ENCODE data around the gene LRRN2. TPM values are rescaled to one million over a fixed set of nuclear protein-coding genes. Genes with fewer than 3 reads are reported as not detected.
A peak's percentile ranks its signal among the peaks of the same experiment; 100 is the strongest.

LRRN2 gene
- total RNA-seq, 1 experiment from 2014 or later = 5.0 TPM

GRCh38 chr1:204575221-204576190, 110.0 kb downstream of the LRRN2 start:
- Histone ChIP-seq H3K9me2 (replicated peaks; ENCODE audit: low read length) (no peaks in the 10 kb centered on the region), H3K27me3 (ENCODE audit: low read length) (no peaks in the 10 kb centered on the region), H4K20me1 (ENCODE audit: low read length) (no peaks in the 10 kb centered on the region), H3K79me2 (ENCODE audit: low read length) (no peaks in the 10 kb centered on the region), H3K9me3 (ENCODE audit: low read length) (peaks cover 1% of the 10 kb centered on the region), H3F3A (ENCODE audit: low read length, unreplicated experiment) (peaks cover 24% of the 10 kb centered on the region), H3K27ac (ENCODE audit: low read length) (0 out of 2 replicates have a peak overlapping the region, but pooled peaks have one; percentile 89), H2AFZ (ENCODE audit: low read length) (no peak overlapping the region), H3K4me3 (ENCODE audit: low read length) (no peak overlapping the region), H3K9ac (ENCODE audit: low read length) (no peak overlapping the region), H3K4me1 (ENCODE audit: insufficient read depth, low read length) (peaks cover 53% of the 10 kb centered on the region), H3K4me2 (ENCODE audit: low read length) (no peak overlapping the region), H3K36me3 (ENCODE audit: low read depth, low read length) (peaks cover under 1% of the 10 kb centered on the region)
- ATAC-seq (no peak), DNase-seq (no peak)
- BruUV-seq (replicated peaks) = no TSS peak
- ChIA-PET POLR2A (ENCODE audit: unreplicated experiment) (no interaction called here), CTCF (interaction anchor here (0.5 kb wide), 1 partner anchor 154 kb away, joined by 3 read pairs; no protein-coding TSS in a partner anchor)
- TF ChIP-seq EZH2phosphoT487 (IDR thresholded peaks at IDR 0.05; ENCODE audit: borderline replicate concordance, low read length) (no peak), EZH2 (IDR thresholded peaks at IDR 0.05; ENCODE audit: low read length, unreplicated experiment) (no peak)
- TF ChIP-seq, protein P1, sequence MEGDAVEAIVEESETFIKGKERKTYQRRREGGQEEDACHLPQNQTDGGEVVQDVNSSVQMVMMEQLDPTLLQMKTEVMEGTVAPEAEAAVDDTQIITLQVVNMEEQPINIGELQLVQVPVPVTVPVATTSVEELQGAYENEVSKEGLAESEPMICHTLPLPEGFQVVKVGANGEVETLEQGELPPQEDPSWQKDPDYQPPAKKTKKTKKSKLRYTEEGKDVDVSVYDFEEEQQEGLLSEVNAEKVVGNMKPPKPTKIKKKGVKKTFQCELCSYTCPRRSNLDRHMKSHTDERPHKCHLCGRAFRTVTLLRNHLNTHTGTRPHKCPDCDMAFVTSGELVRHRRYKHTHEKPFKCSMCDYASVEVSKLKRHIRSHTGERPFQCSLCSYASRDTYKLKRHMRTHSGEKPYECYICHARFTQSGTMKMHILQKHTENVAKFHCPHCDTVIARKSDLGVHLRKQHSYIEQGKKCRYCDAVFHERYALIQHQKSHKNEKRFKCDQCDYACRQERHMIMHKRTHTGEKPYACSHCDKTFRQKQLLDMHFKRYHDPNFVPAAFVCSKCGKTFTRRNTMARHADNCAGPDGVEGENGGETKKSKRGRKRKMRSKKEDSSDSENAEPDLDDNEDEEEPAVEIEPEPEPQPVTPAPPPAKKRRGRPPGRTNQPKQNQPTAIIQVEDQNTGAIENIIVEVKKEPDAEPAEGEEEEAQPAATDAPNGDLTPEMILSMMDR (conservative IDR thresholded peaks at IDR 0.05; ENCODE audit: low read depth, low read length) = no peak
- intact Hi-C loops (cut with micrococcal nuclease) = loop anchor here (10.0 kb wide), 1 partner anchor 129 kb away; no protein-coding TSS in a partner anchor

GRCh38 chr1:204574865-204575163, 110.7 kb downstream of the LRRN2 start:
- no peaks in the 10 kb centered on the region for H3K27me3 ChIP-seq (ENCODE audit: low read length)
- peaks cover 24% of the 10 kb centered on the region for H3F3A ChIP-seq (ENCODE audit: low read length, unreplicated experiment)
- intact Hi-C loops (cut with micrococcal nuclease) = loop anchor here (1.0 to 10.0 kb wide), 3 partner anchors 16 to 172 kb away; no protein-coding TSS in a partner anchor
- H3K27ac ChIP-seq (ENCODE audit: low read length) = peak overlapping the region; percentile 89
- TF ChIP-seq EZH2phosphoT487 (IDR thresholded peaks at IDR 0.05; ENCODE audit: borderline replicate concordance, low read length) (no peak), EZH2 (IDR thresholded peaks at IDR 0.05; ENCODE audit: low read length, unreplicated experiment) (no peak)
- TF ChIP-seq, protein P1 (conservative IDR thresholded peaks at IDR 0.05; ENCODE audit: low read depth, low read length) = no peak
- no peak overlapping the region for H2AFZ ChIP-seq (ENCODE audit: low read length)
- H3K9ac ChIP-seq (ENCODE audit: low read length) = peak overlapping the region; percentile 60; the same call in 1 of the 2 replicates
- no peak overlapping the region for H3K4me3 ChIP-seq (ENCODE audit: low read length)
- H3K36me3 ChIP-seq (ENCODE audit: low read depth, low read length) = peaks cover 6% of the 10 kb centered on the region
- DNase-seq (no peak), ATAC-seq (no peak)
- ChIA-PET POLR2A (ENCODE audit: unreplicated experiment) (no interaction called here), CTCF (interaction anchor here (0.5 to 2.1 kb wide), 3 partner anchors 9 to 232 kb away, joined by 3 to 16 read pairs (median 5); no protein-coding TSS in a partner anchor)
- peaks cover 53% of the 10 kb centered on the region for H3K4me1 ChIP-seq (ENCODE audit: insufficient read depth, low read length)
- H3K9me2 ChIP-seq (replicated peaks; ENCODE audit: low read length) = no peaks in the 10 kb centered on the region
- no peaks in the 10 kb centered on the region for H4K20me1 ChIP-seq (ENCODE audit: low read length)
- peaks cover 5% of the 10 kb centered on the region for H3K9me3 ChIP-seq (ENCODE audit: low read length)
- H3K79me2 ChIP-seq (ENCODE audit: low read length) = no peaks in the 10 kb centered on the region
- no TSS peak for BruUV-seq (replicated peaks)
- H3K4me2 ChIP-seq (ENCODE audit: low read length) = peak overlapping the region; percentile 63
